Peyer's patch (tissue), 4 donors: ENCODE measurements around the gene BMF.
"Not testable (repeated sequence)": the region's sequence is repeated elsewhere in the genome, so short reads cannot be mapped to it uniquely, and the experiment has no call there.

Source experiments
- CTCF ChIP-seq, 6 experiments: fragments of 450-650 bp in 4 of 6; fragments of 200-600 bp in 2 of 6; sonication (generic) in 1 of 6; IDR thresholded peaks; one replicate each; pipeline ENCODE4 v1.5.1; 2017 to 2019; ENCODE audit warnings: antibody characterized with exemption in 6 of 6, mild to moderate bottlenecking in 3 of 6, moderate library complexity in 1 of 6
- POLR2A ChIP-seq, 2 donors: fragments of 450-650 bp; IDR thresholded peaks; one replicate each; pipeline ENCODE4 v1.5.1; 2017; ENCODE audit warnings: antibody characterized with exemption in 2 of 2, mild to moderate bottlenecking in 2 of 2, moderate library complexity in 2 of 2

GRCh38 chr15:40073716-40074490 lies 34.8 kb downstream of the BMF start:
- TF ChIP-seq CTCF, POLR2A (IDR thresholded peaks at IDR 0.05): not testable (repeated sequence)
